HepG2 (cell line): ENCODE results near the gene EPHX1. TPM values are rescaled to one million over a fixed set of nuclear protein-coding genes. Genes with fewer than 3 reads are reported as not detected.

Experiments
- ARNT2 ChIP-seq: sonication (generic); formaldehyde crosslinking; IDR thresholded peaks from 2 replicates; pipeline ENCODE4 v1.8.0; 2022; ENCODE audit warnings: mild to moderate bottlenecking, low read depth, missing genetic modification reagents, moderate library complexity
- CCDC6 ChIP-seq: sonication (generic); formaldehyde crosslinking; IDR thresholded peaks from 2 replicates; pipeline ENCODE4 v1.8.1; 2022; ENCODE audit warnings: mild to moderate bottlenecking, missing genetic modification reagents, moderate library complexity
- GATAD1 ChIP-seq: IDR thresholded peaks from 2 replicates; pipeline ENCODE4 v1.6.1; 2016; ENCODE audit warnings: missing genetic modification reagents, missing compliant biosample characterization
- GZF1 ChIP-seq: sonication (generic); formaldehyde crosslinking; IDR thresholded peaks from 2 replicates; pipeline ENCODE4 v1.5.1; 2020; ENCODE audit warnings: mild to moderate bottlenecking, missing genetic modification reagents
- ISX ChIP-seq: sonication (generic); formaldehyde crosslinking; conservative IDR thresholded peaks from 2 replicates; pipeline ENCODE4 v1.5.0; 2020; ENCODE audit warnings: missing genetic modification reagents
- NFYC ChIP-seq: IDR thresholded peaks from 2 replicates; pipeline ENCODE4 v1.6.1; 2016; ENCODE audit warnings: missing genetic modification reagents, missing compliant biosample characterization
- NONO ChIP-seq, 2 experiments: fragments of 450-650 bp in 1 of 2; sonication (generic) in 1 of 2; formaldehyde crosslinking in 1 of 2; IDR thresholded peaks in 1 of 2; conservative IDR thresholded peaks in 1 of 2; 2 replicates each; pipeline versions ENCODE4 v1.6.1 to v1.8.0; 2017 to 2022; ENCODE audit warnings: mild to moderate bottlenecking in 1 of 2, missing genetic modification reagents in 1 of 2, moderate library complexity in 1 of 2
- SOX13 ChIP-seq, 3 experiments: fragments of 450-650 bp in 1 of 3; sonication (generic) in 1 of 3; formaldehyde crosslinking in 1 of 3; IDR thresholded peaks in 2 of 3; conservative IDR thresholded peaks in 1 of 3; 2 replicates each; pipeline versions ENCODE4 v1.5.0 to v1.6.1; 2016 to 2020; ENCODE audit warnings: antibody characterized with exemption in 1 of 3, mild to moderate bottlenecking in 1 of 3, missing compliant biosample characterization in 1 of 3, missing genetic modification reagents in 1 of 3, moderate library complexity in 1 of 3
- TFDP1 ChIP-seq: IDR thresholded peaks from 2 replicates; pipeline ENCODE4 v1.6.1; 2016; ENCODE audit warnings: missing compliant biosample characterization, missing genetic modification reagents, borderline replicate concordance
- ZIK1 ChIP-seq: sonication (generic); formaldehyde crosslinking; IDR thresholded peaks from 2 replicates; pipeline ENCODE4 v1.5.0; 2020; ENCODE audit warnings: mild to moderate bottlenecking, low read depth, missing genetic modification reagents, borderline replicate concordance
- ZNF557 ChIP-seq: sonication (generic); formaldehyde crosslinking; IDR thresholded peaks from 2 replicates; pipeline ENCODE4 v1.4.0; 2020; ENCODE audit warnings: missing genetic modification reagents
- ZNF567 ChIP-seq: sonication (generic); formaldehyde crosslinking; IDR thresholded peaks from 2 replicates; pipeline ENCODE4 v1.8.1; 2023; ENCODE audit warnings: mild to moderate bottlenecking, missing genetic modification reagents, borderline replicate concordance
- ZNF790 ChIP-seq: sonication (generic); formaldehyde crosslinking; IDR thresholded peaks from 2 replicates; pipeline ENCODE4 v1.8.0; 2022; ENCODE audit warnings: missing genetic modification reagents, mild to moderate bottlenecking, borderline replicate concordance
- ZSCAN22 ChIP-seq: sonication (generic); formaldehyde crosslinking; IDR thresholded peaks from 2 replicates; pipeline ENCODE4 v1.4.0; 2020; ENCODE audit warnings: mild to moderate bottlenecking, missing genetic modification reagents
- polyA plus RNA-seq, 8 experiments: library from polyadenylated mRNA; depleted of rRNA in 3 of 8; stranded (reverse) in 7 of 8; unstranded in 1 of 8; fragments of >200 nt; fragmentation: Illumina TruSeq in 4 of 8; extraction: Trizol in 4 of 8; gene quantifications; 2 replicates each; pipeline versions ENCODE4 v1.2.1 to v1.2.3, GENCODE V29; 2011 to 2016; ENCODE audit warnings: low read depth in 4 of 8, missing spikeins in 1 of 8, mixed read lengths in 1 of 8; ENCODE audit not compliant: insufficient read depth in 1 of 8
- total RNA-seq, 5 experiments: library from RNA; depleted of rRNA; stranded (reverse); fragments of >200 nt; fragmentation: Illumina TruSeq; extraction: Trizol; gene quantifications; 2 replicates each; pipeline ENCODE4 v1.2.3, GENCODE V29; 2016; ENCODE audit warnings: low read depth in 1 of 5
- TF ChIP-seq, protein P1 (sequence below): sonication (generic); formaldehyde crosslinking; IDR thresholded peaks from 2 replicates; pipeline ENCODE4 v1.4.0; 2020; ENCODE audit warnings: missing genetic modification reagents
- TF ChIP-seq, protein P2 (sequence below), 2 experiments: fragments of 450-650 bp in 1 of 2; sonication (generic) in 1 of 2; formaldehyde crosslinking; IDR thresholded peaks; 2 replicates each; pipeline versions ENCODE4 v1.5.0 to v1.8.0; 2020 to 2022; ENCODE audit warnings: mild to moderate bottlenecking in 1 of 2, missing genetic modification reagents in 1 of 2
- TF ChIP-seq, protein P3 (sequence below): IDR thresholded peaks from 2 replicates; pipeline ENCODE4 v1.6.1; 2016; ENCODE audit warnings: mild to moderate bottlenecking

The EPHX1 gene
- total and polyA plus RNA-seq, 2 of the 13 experiments (the other 11 are each of a cell fraction or from before 2014, with no cell fraction given): 27.7 to 36.5 TPM

GRCh38 chr1:225813214-225813964, 3.5 kb downstream of the EPHX1 start (continued):
- TF ChIP-seq, protein P1, sequence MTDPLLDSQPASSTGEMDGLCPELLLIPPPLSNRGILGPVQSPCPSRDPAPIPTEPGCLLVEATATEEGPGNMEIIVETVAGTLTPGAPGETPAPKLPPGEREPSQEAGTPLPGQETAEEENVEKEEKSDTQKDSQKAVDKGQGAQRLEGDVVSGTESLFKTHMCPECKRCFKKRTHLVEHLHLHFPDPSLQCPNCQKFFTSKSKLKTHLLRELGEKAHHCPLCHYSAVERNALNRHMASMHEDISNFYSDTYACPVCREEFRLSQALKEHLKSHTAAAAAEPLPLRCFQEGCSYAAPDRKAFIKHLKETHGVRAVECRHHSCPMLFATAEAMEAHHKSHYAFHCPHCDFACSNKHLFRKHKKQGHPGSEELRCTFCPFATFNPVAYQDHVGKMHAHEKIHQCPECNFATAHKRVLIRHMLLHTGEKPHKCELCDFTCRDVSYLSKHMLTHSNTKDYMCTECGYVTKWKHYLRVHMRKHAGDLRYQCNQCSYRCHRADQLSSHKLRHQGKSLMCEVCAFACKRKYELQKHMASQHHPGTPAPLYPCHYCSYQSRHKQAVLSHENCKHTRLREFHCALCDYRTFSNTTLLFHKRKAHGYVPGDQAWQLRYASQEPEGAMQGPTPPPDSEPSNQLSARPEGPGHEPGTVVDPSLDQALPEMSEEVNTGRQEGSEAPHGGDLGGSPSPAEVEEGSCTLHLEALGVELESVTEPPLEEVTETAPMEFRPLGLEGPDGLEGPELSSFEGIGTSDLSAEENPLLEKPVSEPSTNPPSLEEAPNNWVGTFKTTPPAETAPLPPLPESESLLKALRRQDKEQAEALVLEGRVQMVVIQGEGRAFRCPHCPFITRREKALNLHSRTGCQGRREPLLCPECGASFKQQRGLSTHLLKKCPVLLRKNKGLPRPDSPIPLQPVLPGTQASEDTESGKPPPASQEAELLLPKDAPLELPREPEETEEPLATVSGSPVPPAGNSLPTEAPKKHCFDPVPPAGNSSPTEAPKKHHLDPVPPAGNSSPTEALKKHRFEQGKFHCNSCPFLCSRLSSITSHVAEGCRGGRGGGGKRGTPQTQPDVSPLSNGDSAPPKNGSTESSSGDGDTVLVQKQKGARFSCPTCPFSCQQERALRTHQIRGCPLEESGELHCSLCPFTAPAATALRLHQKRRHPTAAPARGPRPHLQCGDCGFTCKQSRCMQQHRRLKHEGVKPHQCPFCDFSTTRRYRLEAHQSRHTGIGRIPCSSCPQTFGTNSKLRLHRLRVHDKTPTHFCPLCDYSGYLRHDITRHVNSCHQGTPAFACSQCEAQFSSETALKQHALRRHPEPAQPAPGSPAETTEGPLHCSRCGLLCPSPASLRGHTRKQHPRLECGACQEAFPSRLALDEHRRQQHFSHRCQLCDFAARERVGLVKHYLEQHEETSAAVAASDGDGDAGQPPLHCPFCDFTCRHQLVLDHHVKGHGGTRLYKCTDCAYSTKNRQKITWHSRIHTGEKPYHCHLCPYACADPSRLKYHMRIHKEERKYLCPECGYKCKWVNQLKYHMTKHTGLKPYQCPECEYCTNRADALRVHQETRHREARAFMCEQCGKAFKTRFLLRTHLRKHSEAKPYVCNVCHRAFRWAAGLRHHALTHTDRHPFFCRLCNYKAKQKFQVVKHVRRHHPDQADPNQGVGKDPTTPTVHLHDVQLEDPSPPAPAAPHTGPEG (CRISPR knock-in tag): no peak
- no peak for TF ChIP-seq ZNF567 (CRISPR knock-in tag)
- peak; percentile 77; the same call in 1 of the 2 replicates for TF ChIP-seq CCDC6 (CRISPR knock-in tag)
- 0 out of 2 replicates have a peak, but pooled peaks have one; percentile 60 for TF ChIP-seq ISX
- TF ChIP-seq ZSCAN22 (CRISPR knock-in tag): peak; percentile 87
- peak; percentile 56; the same call in 1 of the 2 replicates for TF ChIP-seq ZNF790 (CRISPR knock-in tag)
- no peak for TF ChIP-seq NFYC (CRISPR knock-in tag)
- TF ChIP-seq TFDP1 (CRISPR knock-in tag): peak; percentile 43; the same call in 1 of the 2 replicates
- peak; percentile 70; the same call in 1 of the 2 replicates for TF ChIP-seq GZF1 (CRISPR knock-in tag)
- TF ChIP-seq, protein P2, sequence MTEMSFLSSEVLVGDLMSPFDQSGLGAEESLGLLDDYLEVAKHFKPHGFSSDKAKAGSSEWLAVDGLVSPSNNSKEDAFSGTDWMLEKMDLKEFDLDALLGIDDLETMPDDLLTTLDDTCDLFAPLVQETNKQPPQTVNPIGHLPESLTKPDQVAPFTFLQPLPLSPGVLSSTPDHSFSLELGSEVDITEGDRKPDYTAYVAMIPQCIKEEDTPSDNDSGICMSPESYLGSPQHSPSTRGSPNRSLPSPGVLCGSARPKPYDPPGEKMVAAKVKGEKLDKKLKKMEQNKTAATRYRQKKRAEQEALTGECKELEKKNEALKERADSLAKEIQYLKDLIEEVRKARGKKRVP (CRISPR knock-in tag; IDR thresholded peaks at IDR 0.05): peak in 1 of 2 experiments; percentile 78; a peak in 2 of 4 replicates
- TF ChIP-seq SOX13 (IDR thresholded peaks at IDR 0.05): peak; percentile 99
- peak in 1 of 2 experiments; percentile 100; a peak in 2 of 4 replicates for TF ChIP-seq SOX13 (CRISPR knock-in tag; conservative IDR thresholded peaks at IDR 0.05 in 1 of 2, IDR thresholded peaks at IDR 0.05 in 1 of 2)
- TF ChIP-seq, protein P3, sequence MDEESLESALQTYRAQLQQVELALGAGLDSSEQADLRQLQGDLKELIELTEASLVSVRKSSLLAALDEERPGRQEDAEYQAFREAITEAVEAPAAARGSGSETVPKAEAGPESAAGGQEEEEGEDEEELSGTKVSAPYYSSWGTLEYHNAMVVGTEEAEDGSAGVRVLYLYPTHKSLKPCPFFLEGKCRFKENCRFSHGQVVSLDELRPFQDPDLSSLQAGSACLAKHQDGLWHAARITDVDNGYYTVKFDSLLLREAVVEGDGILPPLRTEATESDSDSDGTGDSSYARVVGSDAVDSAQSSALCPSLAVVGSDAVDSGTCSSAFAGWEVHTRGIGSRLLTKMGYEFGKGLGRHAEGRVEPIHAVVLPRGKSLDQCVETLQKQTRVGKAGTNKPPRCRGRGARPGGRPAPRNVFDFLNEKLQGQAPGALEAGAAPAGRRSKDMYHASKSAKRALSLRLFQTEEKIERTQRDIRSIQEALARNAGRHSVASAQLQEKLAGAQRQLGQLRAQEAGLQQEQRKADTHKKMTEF (CRISPR knock-in tag): peak; percentile 99
- peak; percentile 78; the same call in 1 of the 2 replicates for TF ChIP-seq ARNT2 (CRISPR knock-in tag)
- TF ChIP-seq ZNF557 (CRISPR knock-in tag): peak; percentile 92
- TF ChIP-seq ZIK1 (CRISPR knock-in tag): 0 out of 2 replicates have a peak, but pooled peaks have one; percentile 28
- peak; percentile 74 for TF ChIP-seq GATAD1 (CRISPR knock-in tag)
- no peak for TF ChIP-seq NONO (IDR thresholded peaks at IDR 0.05)
- peak; percentile 95 for TF ChIP-seq NONO (CRISPR knock-in tag; conservative IDR thresholded peaks at IDR 0.05)
